SK-N-SH (cell line): Measurements from ENCODE around the gene CORO6. TPM values are rescaled to one million over a fixed set of nuclear protein-coding genes. Genes with fewer than 3 reads are reported as not detected.

Source experiments
- CTCF ChIA-PET: fragments of 300-600, 350-600 bp; formaldehyde crosslinking; extraction: SDS; loops from one replicate; lab custom pipeline; 2021; lab: Yijun Ruan, JAX
- POLR2A ChIA-PET: fragments of 350-600 bp; sonication (Branson Sonifier 250); formaldehyde crosslinking; extraction: SDS; loops from one replicate; lab custom pipeline; 2020; ENCODE audit warnings: antibody characterized with exemption, inconsistent platforms; lab: Yijun Ruan, JAX
- DNase-seq: peaks from one replicate; pipeline ENCODE4 v3.0.0; 2012
- H2AFZ ChIP-seq: fragments of 200-600 bp; sonication (generic); 2 replicates; pipeline ENCODE4 v1.8.1; 2016; ENCODE audit warnings: antibody characterized with exemption, mild to moderate bottlenecking, low read depth
- H3F3A ChIP-seq: fragments of 200-600 bp; sonication (generic); replicated peaks from 2 replicates; pipeline ENCODE3; 2016; ENCODE audit warnings: antibody characterized with exemption, mild to moderate bottlenecking; ENCODE audit not compliant: insufficient read depth
- H3K27ac ChIP-seq, 2 experiments: fragments of 200-500 bp in 1 of 2; fragments of 200-600 bp in 1 of 2; sonication (Bioruptor generic) in 1 of 2; sonication (generic), shearing (Covaris generic) in 1 of 2; 2 replicates each; pipeline versions ENCODE4 v1.5.1 to v1.6.1; 2014 to 2016; ENCODE audit warnings: low read depth in 2 of 2, inconsistent platforms in 1 of 2, low read length in 1 of 2, mild to moderate bottlenecking in 1 of 2, mixed read lengths in 1 of 2
- H3K27me3 ChIP-seq: fragments of 200-600 bp; sonication (generic), shearing (Covaris generic); 2 replicates; pipeline ENCODE4 v1.6.1; 2016; ENCODE audit warnings: mixed run types; ENCODE audit not compliant: insufficient read depth
- H3K36me3 ChIP-seq, 2 experiments: fragments of 200-500 bp in 1 of 2; fragments of 200-600 bp in 1 of 2; sonication (Bioruptor generic) in 1 of 2; sonication (generic) in 1 of 2; replicated peaks in 1 of 2; 2 replicates each; pipeline versions ENCODE3 to v1.5.1; 2014 to 2016; ENCODE audit warnings: low read length in 1 of 2, mild to moderate bottlenecking in 1 of 2; ENCODE audit not compliant: insufficient read depth in 2 of 2, control insufficient read depth in 1 of 2
- H3K4me1 ChIP-seq, 2 experiments: fragments of 200-500 bp in 1 of 2; fragments of 200-600 bp in 1 of 2; sonication (Bioruptor generic) in 1 of 2; sonication (generic), shearing (Covaris generic) in 1 of 2; 2 replicates each; pipeline versions ENCODE4 v1.5.1 to v1.6.1; 2014 to 2016; ENCODE audit warnings: low read depth in 1 of 2, low read length in 1 of 2, mixed run types in 1 of 2; ENCODE audit not compliant: insufficient read depth in 2 of 2, control insufficient read depth in 1 of 2
- H3K4me2 ChIP-seq: fragments of 200-600 bp; sonication (generic), shearing (Covaris generic); 2 replicates; pipeline ENCODE4 v1.6.1; 2017; ENCODE audit warnings: mixed run types
- H3K4me3 ChIP-seq, 2 experiments: fragments of 200-500 bp in 1 of 2; fragments of 200-600 bp in 1 of 2; sonication (Bioruptor generic) in 1 of 2; sonication (generic), shearing (Covaris generic) in 1 of 2; 2 replicates each; pipeline versions ENCODE4 v1.5.1 to v1.8.1; 2014 to 2016; ENCODE audit warnings: low read depth in 2 of 2, inconsistent platforms in 1 of 2, low read length in 1 of 2, mild to moderate bottlenecking in 1 of 2, mixed read lengths in 1 of 2, moderate library complexity in 1 of 2
- H3K79me2 ChIP-seq: fragments of 200-600 bp; sonication (generic); 2 replicates; pipeline ENCODE4 v1.8.1; 2017; ENCODE audit warnings: mild to moderate bottlenecking; ENCODE audit not compliant: insufficient read depth
- H3K9ac ChIP-seq: fragments of 200-600 bp; sonication (generic); 2 replicates; pipeline ENCODE4 v1.6.1; 2017; ENCODE audit warnings: mixed run types
- H3K9me2 ChIP-seq: fragments of 200-600 bp; sonication (generic); 2 replicates; pipeline ENCODE4 v1.6.1; 2017; ENCODE audit warnings: mixed run types
- H3K9me3 ChIP-seq: fragments of 200-600 bp; sonication (generic); 2 replicates; pipeline ENCODE4 v1.6.1; 2017; ENCODE audit warnings: mixed run types, mild to moderate bottlenecking, moderate library complexity
- H4K20me1 ChIP-seq: fragments of 200-600 bp; sonication (generic); 2 replicates; pipeline ENCODE4 v1.6.1; 2017; ENCODE audit warnings: mild to moderate bottlenecking, mixed run types; ENCODE audit not compliant: insufficient read depth
- CHD2 ChIP-seq: fragments of 150-350 bp; IDR thresholded peaks from 2 replicates; pipeline ENCODE4 v1.6.1; 2018; ENCODE audit warnings: low read length; ENCODE audit not compliant: partially characterized antibody
- CTCF ChIP-seq: fragments of 200-600 bp; sonication (generic); IDR thresholded peaks from 2 replicates; pipeline ENCODE4 v1.6.1; 2017; ENCODE audit warnings: antibody characterized with exemption, mild to moderate bottlenecking, moderate library complexity
- ELF1 ChIP-seq: IDR thresholded peaks from 2 replicates; pipeline ENCODE4 v1.4.0; 2012
- EP300 ChIP-seq, 2 experiments: IDR thresholded peaks; 2 replicates each; pipeline versions ENCODE4 v1.4.0 to v1.6.1; 2012; ENCODE audit warnings: borderline replicate concordance in 1 of 2, low read depth in 1 of 2, low read length in 1 of 2
- EZH2phosphoT487 ChIP-seq: fragments of 200-600 bp; sonication (generic); IDR thresholded peaks from 2 replicates; pipeline ENCODE4 v1.6.1; 2017; ENCODE audit warnings: low read depth, mixed run types, mild to moderate bottlenecking, antibody characterized with exemption, moderate library complexity, borderline replicate concordance
- FOSL2 ChIP-seq: IDR thresholded peaks from 2 replicates; pipeline ENCODE4 v1.4.0; 2012; ENCODE audit warnings: low read depth, mild to moderate bottlenecking, moderate library complexity, borderline replicate concordance
- FOXJ3 ChIP-seq: sonication (generic); formaldehyde crosslinking; IDR thresholded peaks from 2 replicates; pipeline ENCODE4 v1.5.1; 2020; ENCODE audit warnings: mild to moderate bottlenecking, missing genetic modification reagents
- FOXM1 ChIP-seq: IDR thresholded peaks from 2 replicates; pipeline ENCODE4 v1.4.0; 2012; ENCODE audit warnings: low read depth, mild to moderate bottlenecking
- GABPA ChIP-seq: IDR thresholded peaks from 2 replicates; pipeline ENCODE4 v1.4.0; 2012; ENCODE audit warnings: low read depth, mild to moderate bottlenecking
- GATA2 ChIP-seq: sonication (generic); formaldehyde crosslinking; IDR thresholded peaks from 2 replicates; pipeline ENCODE4 v1.5.0; 2020; ENCODE audit warnings: mild to moderate bottlenecking, missing genetic modification reagents
- MAX ChIP-seq: IDR thresholded peaks from 2 replicates; pipeline ENCODE4 v1.4.0; 2012; ENCODE audit warnings: low read depth
- MXI1 ChIP-seq: IDR thresholded peaks from 2 replicates; pipeline ENCODE4 v1.6.1; 2012; ENCODE audit warnings: mild to moderate bottlenecking, low read depth, low read length, improper control_type of control experiment
- PBX3 ChIP-seq: IDR thresholded peaks from 2 replicates; pipeline ENCODE4; 2012
- RFX5 ChIP-seq: IDR thresholded peaks from 2 replicates; pipeline ENCODE4 v1.6.1; 2012; ENCODE audit warnings: mild to moderate bottlenecking, improper control_type of control experiment, low read length
- YY1 ChIP-seq: IDR thresholded peaks from 2 replicates; pipeline ENCODE4 v1.4.0; 2012; ENCODE audit warnings: low read depth, mild to moderate bottlenecking
- ZBTB33 ChIP-seq: IDR thresholded peaks from 2 replicates; pipeline ENCODE4 v1.4.0; 2012; ENCODE audit warnings: low read depth, borderline replicate concordance
- WGBS: methylation state at CpG from one replicate; pipeline ENCODE4 v1.1.6; 2017; ENCODE audit warnings: low lambda C conversion rate; 5-methylcytosine and 5-hydroxymethylcytosine counted together
- polyA plus RNA-seq, 3 experiments: library from polyadenylated mRNA; depleted of rRNA; stranded (reverse); fragments of >200 nt; gene quantifications; 2 replicates each; pipeline ENCODE4 v1.2.3, GENCODE V29; 2012

The CORO6 gene
- polyA plus RNA-seq, 1 of the 3 experiments (the other 2 are of a cell fraction), result 18.4 TPM

GRCh38 chr17:29661213-29661612, 38.5 kb upstream of the CORO6 start:
- no peaks in the 10 kb centered on the region for H3K9me2 ChIP-seq
- TF ChIP-seq YY1 (no peak), EP300 (IDR thresholded peaks at IDR 0.05; ENCODE audit: borderline replicate concordance in 1 of 2, low read depth in 1 of 2, low read length in 1 of 2) (no peak), GABPA (no peak), PBX3 (no peak), CTCF (no peak), CHD2 (no peak), RFX5 (no peak), EZH2phosphoT487 (no peak), GATA2 (CRISPR knock-in tag) (no peak), MXI1 (no peak), FOXJ3 (CRISPR knock-in tag) (no peak), ZBTB33 (no peak), FOXM1 (no peak), ELF1 (no peak), FOSL2 (no peak), MAX (no peak)
- no peaks in the 10 kb centered on the region for H3K27me3 ChIP-seq
- H2AFZ ChIP-seq, result no peak overlapping the region
- H3K36me3 ChIP-seq, result peaks cover 15 to 21% of the 10 kb centered on the region in 2 experiments
- DNase-seq, result no peak
- ChIA-PET CTCF (interaction anchor here (1.1 kb wide), 1 partner anchor 69 kb away, joined by 3 read pairs; no protein-coding TSS in a partner anchor), POLR2A (no interaction called here)
- 66% methylated on average over 2 of the region's 2 CpGs for WGBS
- peaks cover 0 to 31% of the 10 kb centered on the region in 2 experiments; a peak in 2 of 4 replicates for H3K4me1 ChIP-seq
- no peak overlapping the region for H3K4me2 ChIP-seq
- H3K4me3 ChIP-seq, result no peak overlapping the region
- H3K79me2 ChIP-seq, result no peaks in the 10 kb centered on the region
- no peaks in the 10 kb centered on the region for H3K9me3 ChIP-seq
- no peak overlapping the region for H3K9ac ChIP-seq
- no peaks in the 10 kb centered on the region for H4K20me1 ChIP-seq
- H3F3A ChIP-seq, result peaks cover 15% of the 10 kb centered on the region
- no peak overlapping the region for H3K27ac ChIP-seq
